Glomerular visceral epithelial cell (primary cell): ENCODE results near the gene UCK2.

Experiments
- DNase-seq: peaks from one replicate; pipeline ENCODE4 v3.0.0-alpha.2; 2016; ENCODE audit errors: extremely low spot score

UCK2 gene

DNA sequence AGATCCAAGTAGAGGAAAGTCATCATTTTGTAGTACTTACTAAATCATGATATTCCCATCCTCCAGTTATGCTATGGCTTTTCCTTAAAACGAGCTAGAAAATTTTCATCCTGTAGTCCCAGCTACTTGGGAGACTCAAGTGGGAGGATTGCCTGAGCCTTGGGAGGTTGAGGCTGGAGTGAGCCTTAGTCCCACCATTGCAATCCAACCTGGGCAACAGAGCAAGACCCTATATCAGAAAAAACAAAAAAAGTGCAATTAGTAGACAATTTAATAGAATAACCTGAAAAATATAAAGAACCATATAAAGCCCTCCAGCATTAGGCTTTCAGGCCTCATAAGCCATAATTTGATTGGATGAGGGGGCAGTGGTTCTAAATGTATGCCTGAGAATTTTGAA, 6.8 kb downstream of the UCK2 start:
- no peak for DNase-seq

DNA sequence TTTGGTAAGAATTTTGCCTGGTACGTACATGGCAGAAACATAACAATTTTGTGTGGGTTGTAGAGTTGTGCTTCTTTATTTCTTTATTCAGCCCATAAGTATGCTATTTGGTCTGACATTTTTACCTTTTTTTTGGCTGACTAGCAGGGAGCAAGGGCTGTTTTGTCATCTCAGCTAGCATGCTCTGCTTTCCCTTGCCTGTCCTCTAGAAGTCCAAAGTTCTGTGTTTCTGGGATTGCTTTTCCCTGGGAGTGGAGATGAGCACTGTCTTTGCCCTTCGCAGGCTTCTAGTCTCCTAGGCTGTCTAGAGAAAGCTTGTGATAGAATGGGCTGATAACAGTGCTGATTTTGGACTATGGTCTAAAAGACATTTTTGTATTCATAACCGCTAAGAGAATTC, 7.5 kb downstream of the UCK2 start:
- no peak for DNase-seq

DNA sequence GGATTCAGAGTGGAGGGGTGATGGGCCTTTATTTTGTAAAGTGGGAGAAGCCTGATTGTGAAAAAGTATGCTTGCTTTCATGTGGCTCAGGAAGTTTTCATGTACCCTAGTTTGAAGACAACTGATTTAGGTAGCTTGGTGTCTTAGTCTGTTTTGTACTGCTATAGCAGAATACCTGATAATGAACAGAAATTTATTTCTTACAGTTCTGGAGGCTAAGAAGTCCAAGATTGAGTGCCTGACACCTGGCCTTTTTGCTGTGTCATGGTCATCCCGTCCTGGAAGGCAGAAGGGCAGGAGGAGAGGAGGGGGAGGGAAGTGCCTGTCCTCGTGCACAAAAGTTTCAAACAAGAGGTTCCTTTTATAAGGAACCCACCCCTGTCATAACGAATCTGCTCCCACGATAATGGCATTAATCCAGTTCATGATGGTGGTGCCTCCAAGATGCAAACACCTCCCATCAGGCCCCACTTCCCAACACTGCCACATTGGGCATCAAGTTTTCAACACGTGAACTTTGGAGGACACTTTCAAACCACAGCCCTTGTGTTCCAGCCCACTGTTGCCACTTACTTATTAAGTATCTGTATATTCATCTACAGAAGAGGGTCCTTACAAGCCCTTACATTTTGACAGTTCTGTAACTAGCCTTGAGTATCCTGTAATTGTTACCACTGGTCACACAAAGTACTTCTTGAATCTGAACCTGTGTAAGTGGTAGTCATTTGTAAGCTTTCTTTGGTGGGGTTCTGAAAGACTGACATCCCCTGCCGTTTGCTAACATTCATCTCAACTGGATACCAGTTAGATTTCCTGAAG, 9.5 kb downstream of the UCK2 start:
- no peak for DNase-seq

DNA sequence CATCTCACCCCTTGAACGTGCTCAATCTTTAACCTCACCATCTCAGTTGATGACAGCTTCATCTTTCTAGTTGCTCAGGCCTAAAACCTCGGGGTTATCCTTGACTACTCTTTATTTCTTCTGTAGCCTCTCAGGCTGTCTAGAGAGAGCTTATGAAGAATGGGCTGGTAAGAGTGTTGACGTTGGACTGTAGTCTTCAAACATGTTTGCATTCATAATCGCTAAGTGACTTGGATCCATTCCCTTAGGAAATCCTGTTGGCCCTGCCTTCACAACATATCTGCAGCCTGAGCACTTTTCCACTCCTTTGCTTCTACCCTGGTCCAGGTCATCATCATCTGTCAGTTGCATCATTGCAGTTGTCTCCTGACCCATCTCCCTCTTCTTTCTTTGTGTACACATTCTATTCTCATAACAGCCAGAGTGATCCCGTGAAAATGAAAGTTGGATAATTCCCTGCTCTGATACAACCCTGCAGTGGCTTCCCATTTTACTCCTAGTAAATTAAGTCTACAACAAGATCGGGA, 10.5 kb downstream of the UCK2 start:
- no peak for DNase-seq

DNA sequence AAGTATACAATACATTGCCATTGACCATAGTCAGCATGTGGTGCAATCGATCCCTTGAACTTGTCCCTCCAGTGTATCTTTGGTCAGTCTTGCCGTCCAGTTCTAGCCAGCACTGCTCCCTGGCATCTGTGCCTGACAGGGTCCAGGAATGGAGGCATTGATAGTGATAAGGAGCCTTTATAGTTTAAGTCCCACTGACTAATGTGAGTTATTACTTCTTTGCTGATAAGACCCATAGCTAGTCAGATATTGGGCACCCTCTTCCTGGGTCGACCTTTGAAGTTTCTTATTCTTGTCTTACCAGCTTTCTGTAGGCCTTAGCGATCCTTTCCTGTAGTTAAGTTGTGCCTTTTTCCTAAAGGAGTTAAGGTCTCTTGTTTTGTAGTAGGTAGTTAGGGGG, 13.0 kb downstream of the UCK2 start:
- no peak for DNase-seq

DNA sequence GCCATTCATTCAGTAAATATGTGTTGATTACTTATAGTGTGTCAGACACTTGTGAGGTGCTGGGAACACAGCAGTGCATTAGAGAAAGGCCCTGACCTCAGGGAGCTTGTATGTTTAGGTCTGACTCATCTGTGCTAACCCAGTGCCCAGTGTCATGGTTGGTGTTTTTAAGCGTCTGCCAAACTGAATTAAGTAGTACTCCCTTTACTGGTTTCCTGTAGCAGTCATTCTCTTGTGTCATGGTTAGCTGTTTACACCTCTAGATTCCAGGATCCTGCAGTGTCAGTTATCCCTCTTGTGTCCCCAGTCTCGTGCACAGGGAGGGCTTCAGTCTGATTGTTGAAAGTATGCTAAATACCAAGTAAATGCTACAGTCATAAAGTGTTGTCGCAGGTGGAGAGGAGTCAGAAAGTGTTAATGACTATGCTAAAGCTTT, 14.2 kb downstream of the UCK2 start:
- DNase-seq: no peak

DNA sequence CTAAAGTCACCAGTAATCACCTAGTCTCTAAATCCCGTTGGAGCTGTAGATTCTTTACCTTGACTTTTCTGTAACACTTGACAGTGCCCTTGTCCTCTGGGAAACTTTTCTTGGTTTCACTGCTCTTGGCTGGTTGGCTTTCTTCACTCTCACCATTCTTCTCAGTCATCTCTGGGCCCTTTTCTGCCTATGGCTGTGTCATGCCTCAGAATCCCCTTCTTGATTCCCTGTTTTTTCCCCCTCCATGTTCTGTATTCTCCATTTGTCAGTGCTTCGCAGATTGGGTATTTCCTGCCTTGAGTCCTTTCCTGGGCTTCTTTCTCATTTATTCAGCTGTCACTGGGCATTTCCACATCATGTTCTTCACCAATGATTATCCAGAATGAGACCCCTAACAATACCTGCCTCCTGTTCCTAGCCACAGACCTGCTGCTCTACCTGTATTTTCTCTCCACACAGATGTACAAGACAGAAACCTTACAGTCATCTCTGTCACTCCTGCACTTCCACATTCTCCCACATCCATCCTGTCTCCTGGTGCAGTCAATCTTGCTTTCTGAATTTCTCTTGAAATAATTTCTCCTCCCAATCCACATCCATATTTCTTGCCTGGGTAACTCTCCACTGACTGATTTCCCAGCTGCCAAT, 14.7 kb downstream of the UCK2 start:
- no peak for DNase-seq

DNA sequence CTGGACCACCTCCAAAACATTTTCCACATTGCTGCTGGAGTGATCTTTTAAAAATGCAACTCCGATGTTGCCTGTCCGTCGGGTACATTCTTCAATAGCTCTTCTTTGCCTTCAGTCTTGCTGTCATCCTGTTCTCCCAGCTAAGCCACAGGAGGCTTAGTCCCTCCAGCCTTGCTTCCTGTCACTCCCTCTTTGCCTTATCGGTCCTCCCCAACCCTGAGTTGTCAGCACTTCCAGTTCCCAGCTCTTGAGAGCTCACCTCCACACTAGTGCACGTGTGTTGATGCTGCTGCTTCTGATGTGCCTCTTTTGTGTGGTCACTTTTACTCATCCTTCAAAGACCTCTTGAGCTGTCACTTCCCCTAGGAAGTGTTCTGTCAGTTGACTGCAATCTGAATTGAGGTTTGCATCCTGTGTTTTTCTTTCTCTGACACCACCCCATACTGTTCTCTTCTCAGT, 15.3 kb downstream of the UCK2 start:
- peak; percentile 46 for DNase-seq

DNA sequence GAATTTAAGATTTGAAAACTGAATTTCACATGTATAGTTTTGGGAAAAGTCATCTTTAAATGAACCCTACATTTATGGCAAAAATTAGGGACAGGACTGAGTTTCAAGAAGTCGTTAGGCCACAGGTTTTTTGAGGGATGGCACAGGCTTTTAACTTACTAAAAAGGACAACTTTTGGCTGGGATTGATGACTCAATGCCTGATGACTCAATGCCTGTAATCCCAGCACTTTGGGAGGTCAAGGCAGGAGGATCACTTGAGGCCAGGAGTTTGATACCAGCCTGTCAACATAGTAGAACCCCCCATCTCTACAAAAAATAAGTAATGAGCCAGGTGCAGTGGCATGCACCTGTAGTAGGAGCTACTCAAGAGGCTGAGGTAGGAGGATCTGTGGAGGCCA, 15.9 kb downstream of the UCK2 start:
- no peak for DNase-seq

DNA sequence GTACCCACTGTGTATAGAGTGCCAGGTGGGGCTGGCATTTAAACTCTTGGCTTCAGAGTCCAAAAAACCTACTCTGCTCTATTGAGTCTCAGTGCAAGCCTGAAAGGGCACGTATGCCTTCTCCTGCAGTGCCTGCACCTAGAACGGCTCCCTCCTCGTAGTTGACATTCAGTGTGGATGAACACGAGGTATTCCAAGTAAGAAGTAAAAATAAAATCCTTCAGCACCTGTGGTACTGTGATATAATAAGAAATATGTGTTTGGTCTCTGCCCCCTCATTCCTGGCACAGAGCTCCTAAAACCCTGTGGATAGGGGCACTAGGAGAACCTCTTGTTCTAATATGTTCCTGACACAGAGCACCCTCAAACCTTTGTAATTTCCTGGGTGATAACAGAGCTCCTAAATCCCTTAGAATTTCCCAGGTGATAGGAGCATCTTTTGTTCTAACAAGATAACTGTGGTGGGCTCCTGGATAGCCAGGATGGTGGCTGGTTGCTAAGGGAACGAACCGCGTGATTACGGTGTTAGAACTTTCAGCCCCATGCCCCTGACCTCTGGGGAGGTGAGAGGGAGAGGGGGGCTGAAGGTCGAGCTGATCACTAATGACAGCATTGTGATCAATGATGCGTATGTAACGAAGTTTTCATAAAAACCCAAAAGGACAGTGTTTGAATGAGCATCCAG, 16.8 kb downstream of the UCK2 start:
- no peak for DNase-seq

DNA sequence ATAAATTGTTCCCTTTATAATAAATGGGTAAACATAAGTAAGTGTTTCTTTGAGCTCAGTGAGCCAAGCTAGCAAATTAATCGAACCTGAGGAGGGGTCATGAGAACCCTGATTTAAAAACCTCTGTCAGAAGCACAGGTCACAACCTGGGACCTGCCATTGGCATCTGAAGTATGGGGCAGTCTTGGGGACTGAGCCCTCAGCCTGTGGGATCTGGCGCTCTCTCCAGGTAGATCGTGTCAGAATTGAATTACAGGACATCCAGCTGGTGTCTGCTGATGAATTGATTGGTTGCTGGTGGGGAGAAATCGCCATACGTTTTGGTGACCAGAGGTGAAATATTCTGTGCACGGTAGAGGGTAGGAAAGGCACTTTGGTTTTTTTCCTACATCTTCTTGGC, 17.5 kb downstream of the UCK2 start:
- DNase-seq: no peak

DNA sequence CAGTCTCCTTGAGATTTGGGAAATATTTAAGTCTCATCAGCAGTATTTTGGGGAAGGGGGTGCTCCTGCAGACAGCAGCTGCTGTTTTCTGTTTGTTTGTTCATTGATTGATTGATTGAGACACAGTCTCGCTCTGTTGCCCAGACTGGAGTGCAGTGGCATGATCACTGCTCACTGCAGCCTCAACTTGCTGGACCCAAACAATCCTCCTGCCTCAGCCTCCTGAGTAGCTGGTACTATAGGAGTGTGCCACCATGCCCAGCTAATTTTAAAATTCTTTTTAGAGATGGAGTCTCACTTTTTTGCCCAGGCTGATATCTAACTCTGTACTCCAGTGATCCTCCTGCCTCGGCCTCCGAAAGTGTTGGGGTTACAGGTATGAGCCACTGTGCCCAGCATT, 18.2 kb downstream of the UCK2 start:
- no peak for DNase-seq

DNA sequence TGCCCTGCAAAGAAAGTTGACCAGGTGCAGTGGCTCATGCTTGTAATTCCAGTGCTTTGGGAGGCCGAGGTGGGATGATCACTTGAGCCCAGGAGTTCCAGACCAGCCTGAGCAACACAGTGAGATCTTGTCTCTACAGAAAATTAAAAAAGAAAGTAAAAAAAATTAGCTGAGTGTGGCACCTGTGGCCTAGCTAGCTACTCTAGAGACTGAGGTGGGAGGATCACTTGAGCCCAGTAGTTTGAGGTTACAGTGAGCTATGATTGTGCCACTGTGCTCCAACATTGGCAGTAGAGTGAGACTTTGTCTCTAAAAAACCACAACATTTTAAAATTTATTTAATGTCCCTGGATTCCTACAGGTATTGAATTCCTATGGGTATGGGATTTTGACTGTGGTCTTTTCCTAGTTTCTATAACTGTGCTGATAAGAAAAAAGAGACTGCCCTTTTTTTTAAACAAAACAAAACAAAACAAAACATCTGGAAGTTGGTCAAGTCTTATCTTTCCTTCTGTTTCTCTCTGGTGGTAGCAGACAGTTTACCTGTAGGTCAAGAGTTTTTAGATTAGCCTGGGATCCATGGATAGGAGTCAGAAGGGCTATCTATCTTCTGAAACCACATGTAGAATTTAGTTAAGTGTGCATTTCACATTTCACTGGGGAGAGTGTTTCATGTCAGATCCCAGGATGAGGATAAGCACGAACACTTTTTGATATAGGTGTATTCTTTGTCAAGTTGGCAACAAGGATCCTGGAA, 18.8 kb downstream of the UCK2 start:
- no peak for DNase-seq

DNA sequence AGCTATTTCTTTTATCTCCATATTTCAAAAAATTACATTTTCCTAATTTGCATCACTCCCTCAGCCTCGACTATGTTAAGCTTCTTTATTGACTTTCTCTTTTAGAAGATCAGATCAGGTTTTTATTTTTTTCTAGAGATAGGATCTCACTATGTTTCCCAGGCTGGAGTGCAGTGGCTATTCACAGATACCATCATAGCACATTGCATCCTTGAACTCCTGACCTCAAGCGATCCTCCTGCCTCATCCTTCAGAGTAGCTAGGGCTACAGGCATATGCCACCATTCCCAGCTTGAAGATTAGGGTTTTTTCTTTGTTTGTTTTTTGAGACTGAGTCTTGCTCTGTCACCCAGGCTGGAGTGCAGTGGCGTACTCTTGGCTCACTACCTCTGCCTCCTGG, 20.1 kb downstream of the UCK2 start:
- no peak for DNase-seq

DNA sequence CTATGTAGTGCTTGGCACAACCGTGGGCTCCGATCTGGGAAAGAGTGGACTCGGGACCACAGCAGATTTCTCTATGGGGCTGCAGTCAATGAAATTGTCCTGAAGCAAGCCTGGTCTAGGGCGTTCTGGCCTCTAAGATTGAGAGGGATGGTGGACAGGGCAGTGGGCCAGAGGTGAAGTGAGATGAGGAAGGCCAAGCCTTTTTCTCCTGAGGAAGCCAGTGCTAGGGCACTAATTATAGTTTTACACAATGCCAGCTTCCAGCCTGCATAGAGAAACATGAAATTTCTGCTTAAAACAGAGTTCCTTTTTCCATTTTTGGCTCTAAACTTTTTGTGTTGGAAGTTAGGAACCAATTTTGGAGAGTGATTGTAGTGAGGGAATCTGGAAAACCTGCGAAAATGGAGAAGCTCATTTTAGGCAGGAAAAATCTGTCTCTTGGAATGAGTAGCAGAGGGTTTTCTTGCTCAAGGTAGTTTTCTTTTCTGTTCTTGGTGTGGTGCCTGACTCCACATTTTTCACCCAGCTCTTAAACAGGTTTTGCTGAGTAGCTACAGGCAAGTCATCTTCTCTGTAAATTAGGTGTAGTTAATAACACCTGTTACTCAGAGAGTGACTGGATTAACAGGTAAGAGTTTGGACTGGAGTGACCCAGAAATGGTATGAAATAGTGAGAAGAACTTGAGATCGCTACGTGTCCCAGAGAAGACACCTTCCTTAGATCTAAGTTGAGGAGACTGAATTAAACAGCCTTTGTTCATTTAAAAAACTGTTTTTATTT, 22.1 kb downstream of the UCK2 start:
- no peak for DNase-seq

DNA sequence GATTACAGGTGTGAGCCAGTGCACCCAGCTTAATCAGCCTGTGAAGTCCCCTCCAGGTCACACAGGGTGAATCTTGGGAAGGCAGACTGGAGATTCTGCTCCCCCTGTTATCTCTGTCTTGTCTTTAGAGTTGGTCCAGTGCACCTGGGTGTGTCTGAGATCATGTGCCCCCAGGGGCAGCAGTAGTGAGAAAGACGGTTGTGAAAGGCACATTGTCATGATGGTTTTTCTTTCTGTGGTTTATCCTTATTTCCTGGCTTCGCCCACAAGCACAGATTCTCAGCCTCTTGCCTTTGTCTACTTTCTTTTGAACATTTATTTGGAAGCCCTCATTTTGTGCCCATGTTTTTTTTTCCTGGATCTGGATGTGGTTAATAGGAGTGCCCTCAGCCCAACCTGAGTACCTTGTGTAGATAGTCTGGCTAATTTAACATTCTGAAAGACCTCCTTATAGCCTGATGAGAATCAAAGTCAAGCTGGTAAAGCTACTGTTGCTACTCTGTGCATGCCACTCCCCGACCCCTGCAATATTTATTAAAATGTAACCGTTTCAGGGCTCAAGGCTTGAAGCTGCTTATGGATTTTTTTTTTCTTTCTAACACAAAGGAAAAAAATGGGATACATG, 23.7 kb downstream of the UCK2 start:
- DNase-seq: peak; percentile 81

DNA sequence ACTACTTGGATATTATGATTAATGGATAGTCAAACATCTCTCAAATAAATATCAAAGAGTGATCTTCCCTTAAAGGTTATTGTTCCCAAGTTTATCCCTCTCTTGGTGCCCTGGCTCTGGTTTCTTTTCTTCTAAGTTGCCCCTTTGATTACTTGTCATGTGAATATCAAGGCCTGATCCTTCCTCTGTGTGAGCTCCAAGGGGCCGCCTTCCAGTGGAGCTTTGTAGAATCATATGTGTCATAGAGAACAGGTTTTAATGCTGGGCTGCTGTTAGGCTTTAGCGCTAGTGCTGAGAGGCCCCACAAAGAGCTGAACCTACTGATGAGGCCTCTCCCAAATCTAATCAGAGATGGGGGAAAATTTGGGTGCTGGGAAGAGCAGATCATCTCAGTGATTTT, 25.5 kb downstream of the UCK2 start:
- DNase-seq: no peak

DNA sequence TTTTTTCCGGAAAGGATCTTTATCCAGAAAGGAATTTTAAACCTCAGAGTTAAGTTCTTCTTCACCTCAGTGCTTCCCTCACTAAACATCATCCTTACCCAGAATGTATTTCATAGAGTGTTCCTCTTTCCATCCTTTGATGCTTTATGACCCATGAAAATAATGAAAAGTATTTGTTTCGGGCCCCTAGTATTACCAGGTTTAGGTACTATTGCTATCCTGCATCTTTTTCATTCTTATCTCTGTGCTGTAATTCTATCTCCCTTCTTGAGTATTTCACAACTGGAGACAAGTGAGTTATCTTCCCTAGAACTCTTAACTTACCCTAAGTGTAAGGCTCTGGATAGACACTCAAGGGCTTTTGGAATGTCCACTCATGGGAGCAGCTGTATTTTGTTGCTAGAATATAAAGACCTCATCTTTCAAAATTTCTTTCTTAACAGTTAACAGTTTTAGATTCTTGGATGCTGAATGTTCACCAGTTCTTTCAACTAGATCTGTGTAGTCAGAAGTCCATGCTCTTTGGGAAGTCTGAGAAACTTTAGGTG, 26.2 kb downstream of the UCK2 start:
- no peak for DNase-seq

DNA sequence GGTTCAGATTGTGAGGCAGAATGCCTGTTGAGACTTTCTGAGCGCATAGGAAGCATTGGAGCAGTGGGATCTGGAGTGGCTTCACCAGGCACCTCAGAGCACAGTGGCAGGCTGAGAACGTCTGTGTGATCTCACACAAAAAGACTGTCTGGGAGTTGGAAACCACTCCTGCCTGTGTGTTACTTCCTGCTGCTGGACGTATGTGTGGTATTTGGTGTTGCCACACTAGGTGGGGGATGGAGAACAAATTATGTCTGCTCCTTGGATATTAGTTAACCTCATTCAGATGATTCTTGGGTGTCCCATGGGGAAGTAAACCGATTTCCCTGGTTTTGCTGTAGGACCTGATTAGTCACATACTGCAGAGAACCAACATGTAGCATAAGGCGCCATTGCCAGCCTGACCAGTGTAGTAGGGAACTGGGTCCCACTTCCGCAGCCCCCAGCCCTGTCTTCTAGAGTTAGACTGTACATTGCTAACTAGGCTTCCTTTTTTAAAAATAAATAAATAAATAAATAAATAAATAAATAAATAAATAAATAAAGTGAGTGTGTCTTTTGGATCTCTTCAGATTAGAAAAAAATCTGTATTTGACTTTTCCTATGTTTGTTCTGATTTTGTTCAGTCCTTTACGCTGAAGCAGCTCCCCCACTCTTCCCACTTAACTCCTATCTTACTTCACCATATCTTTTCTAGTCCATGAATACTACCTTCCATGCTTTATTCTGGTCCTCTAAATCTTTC, 26.9 kb downstream of the UCK2 start:
- DNase-seq: peak; percentile 96
